SKM-1 treated with dmso at 0.1 percent for 144 hours (cell line): ENCODE results near the gene COL6A2.
A peak's percentile ranks its signal among the peaks of the same experiment; 100 is the strongest.
"Not testable (repeated sequence)": the region's sequence is repeated elsewhere in the genome, so short reads cannot be mapped to it uniquely, and the experiment has no call there.

Experiments used
- DNase-seq: peaks from one replicate; lab custom pipeline; 2025; ENCODE audit not compliant: unreplicated experiment; lab: John Stamatoyannopoulos, UW

Gene COL6A2

GRCh38 chr21:46097336-46098293, at the start of gene COL6A2:
TSS of gene COL6A2 (plus strand) at chr21:46098112.
- DNase-seq: peak; percentile 14

GRCh38 chr21:46048926-46049889, 48.7 kb upstream of the COL6A2 start:
- no peak for DNase-seq

- DNase-seq: no peak
These were observed 47.8 kb upstream of the COL6A2 start for GRCh38 chr21:46049890-46050667.

- no peak for DNase-seq
These were observed 47.1 kb upstream of the COL6A2 start for GRCh38 chr21:46050668-46051378.

- no peak for DNase-seq
These were observed 46.5 kb upstream of the COL6A2 start for GRCh38 chr21:46051379-46051770.

GRCh38 chr21:46051821-46052675, 45.9 kb upstream of the COL6A2 start:
- no peak for DNase-seq

- no peak for DNase-seq
These were observed 44.9 kb upstream of the COL6A2 start for GRCh38 chr21:46052703-46053651.

GRCh38 chr21:46054031-46054430, 43.9 kb upstream of the COL6A2 start:
- no peak for DNase-seq

GRCh38 chr21:46054451-46054881, 43.4 kb upstream of the COL6A2 start:
- DNase-seq: no peak

GRCh38 chr21:46055863-46056281, 42.0 kb upstream of the COL6A2 start:
- DNase-seq: no peak

GRCh38 chr21:46056450-46056903, 41.4 kb upstream of the COL6A2 start:
- no peak for DNase-seq

- DNase-seq: no peak
These were observed 40.7 kb upstream of the COL6A2 start for GRCh38 chr21:46057111-46057709.

- no peak for DNase-seq
These were observed 40.1 kb upstream of the COL6A2 start for GRCh38 chr21:46057710-46058241.

- DNase-seq: no peak
These were observed 39.3 kb upstream of the COL6A2 start for GRCh38 chr21:46058431-46059145.

GRCh38 chr21:46059195-46059594, 38.7 kb upstream of the COL6A2 start:
- DNase-seq: no peak

- not testable (repeated sequence) for DNase-seq
These were observed 38.0 kb upstream of the COL6A2 start for GRCh38 chr21:46059711-46060455.
